Mesodermal cell (in vitro differentiated cells): ENCODE results near the gene GSTT2.
"Not testable (repeated sequence)": the region's sequence is repeated elsewhere in the genome, so short reads cannot be mapped to it uniquely, and the experiment has no call there.

ENCODE experiments used
- H3K27ac ChIP-seq: 2 replicates; pipeline ENCODE4 v1.7.0; 2013; ENCODE audit warnings: mild to moderate bottlenecking, low read depth, low read length, moderate library complexity; ENCODE audit not compliant: severe bottlenecking
- H3K36me3 ChIP-seq: 2 replicates; pipeline ENCODE4 v1.7.1; 2013; ENCODE audit warnings: mild to moderate bottlenecking, low read length, moderate library complexity; ENCODE audit not compliant: control insufficient read depth, insufficient read depth
- H3K4me1 ChIP-seq: one replicate; pipeline ENCODE4 v1.7.1; 2013; ENCODE audit warnings: mild to moderate bottlenecking, low read length; ENCODE audit not compliant: insufficient read depth, control insufficient read depth, poor library complexity, severe bottlenecking
- H3K4me3 ChIP-seq: 2 replicates; pipeline ENCODE4 v1.7.0; 2013; ENCODE audit warnings: low read length, control low read depth, mild to moderate bottlenecking; ENCODE audit not compliant: insufficient read depth, poor library complexity, severe bottlenecking; ENCODE audit errors: extremely low read depth
- H3K9me3 ChIP-seq: 2 replicates; pipeline ENCODE4 v1.7.1; 2013; ENCODE audit warnings: mild to moderate bottlenecking, low read length, moderate library complexity; ENCODE audit not compliant: control insufficient read depth
- WGBS, 2 experiments: methylation state at CpG; one replicate each; pipeline ENCODE4 v1.1.5; 2013; ENCODE audit warnings: missing lambda C conversion rate in 2 of 2; ENCODE audit not compliant: insufficient coverage in 2 of 2; 5-methylcytosine and 5-hydroxymethylcytosine counted together

GSTT2 gene

DNA sequence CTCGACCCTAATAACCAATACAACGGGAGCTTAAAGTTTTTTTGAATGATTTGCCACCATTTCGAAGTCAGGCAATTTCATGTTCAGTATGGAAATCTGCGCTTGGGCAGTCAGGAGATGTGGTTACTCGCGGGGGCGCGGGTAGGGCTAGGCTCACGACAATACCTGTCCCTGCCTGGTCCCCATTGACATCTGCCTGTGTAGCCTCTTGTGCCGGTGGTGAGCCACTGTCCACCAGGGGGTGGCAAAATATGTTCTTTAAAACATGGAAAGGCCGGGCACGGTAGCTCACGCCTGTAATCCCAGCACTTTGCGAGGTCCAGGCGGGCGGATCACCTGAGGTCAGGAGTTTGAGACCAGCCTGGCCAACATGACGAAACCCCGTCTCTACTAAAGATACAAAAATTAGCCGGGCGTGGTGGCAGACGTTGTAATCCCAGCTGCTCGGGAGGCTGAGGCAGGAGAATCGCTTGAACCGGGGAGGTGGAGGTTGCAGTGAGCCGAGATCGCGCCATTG lies 5.0 kb upstream of the GSTT2 start:
- H3K27ac ChIP-seq = not testable (repeated sequence)
- WGBS, 2 experiments = 29% methylated on average over 5 of the region's 27 CpGs; no CpG with 5 or more reads in 1 of the 2 experiments

DNA sequence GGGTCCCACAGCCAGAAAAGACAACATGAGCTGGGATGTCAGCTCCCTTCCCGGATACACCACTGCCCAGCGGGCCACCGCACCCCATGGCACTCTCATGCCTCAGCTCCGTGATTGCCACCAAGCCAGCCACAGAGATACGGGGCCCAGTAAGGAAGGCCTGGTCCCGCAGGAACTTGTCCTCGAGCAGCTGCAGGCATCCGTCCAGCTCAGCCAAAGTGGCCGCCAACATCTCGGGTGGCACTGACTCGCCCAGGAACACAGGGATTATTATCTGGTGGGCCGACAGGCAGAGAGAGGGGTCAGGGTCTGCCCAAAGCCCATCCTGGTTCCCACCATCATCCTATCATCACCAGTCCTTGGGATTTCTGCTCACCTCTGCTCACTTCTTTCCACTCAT lies 2.6 kb upstream of the GSTT2 start:
- not testable (repeated sequence) for H3K4me3 ChIP-seq, H3K9me3 ChIP-seq
- 96% methylated on average over 4 of the region's 12 CpGs; no CpG with 5 or more reads in 1 of the 2 experiments for WGBS, 2 experiments

More for the DNA sequence above, 5.0 kb upstream of the GSTT2 start:
- not testable (repeated sequence) for H3K4me1 ChIP-seq, H3K9me3 ChIP-seq, H3K4me3 ChIP-seq
- peaks cover 22% of the 10 kb centered on the region for H3K36me3 ChIP-seq

DNA sequence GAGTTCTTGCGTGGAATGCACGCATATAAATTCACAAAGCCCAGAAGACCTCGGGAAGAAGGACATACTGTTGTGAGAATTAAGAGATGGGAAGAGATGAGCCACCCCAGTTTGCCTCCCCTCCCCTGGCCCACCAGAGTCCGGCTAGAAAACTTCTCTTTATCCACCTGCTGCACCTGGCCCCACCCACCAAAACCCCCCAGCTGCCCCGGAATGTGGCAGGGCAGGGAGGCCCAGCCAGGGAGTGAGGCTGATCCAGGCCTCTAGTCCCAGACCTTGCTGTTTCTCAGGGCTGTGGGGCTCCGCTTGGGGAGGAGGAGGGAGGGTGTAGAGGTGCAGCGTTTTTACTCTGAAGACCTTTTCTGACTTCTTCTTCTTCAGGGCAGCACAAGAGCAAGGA lies 633 bp downstream of the GSTT2 start:
- not testable (repeated sequence) for H3K27ac ChIP-seq, H3K9me3 ChIP-seq, H3K36me3 ChIP-seq, H3K4me3 ChIP-seq, H3K4me1 ChIP-seq
- no CpG with 5 or more reads among the region's 7 CpGs for WGBS, 2 experiments

More for the DNA sequence above, 2.6 kb upstream of the GSTT2 start:
- not testable (repeated sequence) for H3K36me3 ChIP-seq, H3K4me1 ChIP-seq, H3K27ac ChIP-seq

DNA sequence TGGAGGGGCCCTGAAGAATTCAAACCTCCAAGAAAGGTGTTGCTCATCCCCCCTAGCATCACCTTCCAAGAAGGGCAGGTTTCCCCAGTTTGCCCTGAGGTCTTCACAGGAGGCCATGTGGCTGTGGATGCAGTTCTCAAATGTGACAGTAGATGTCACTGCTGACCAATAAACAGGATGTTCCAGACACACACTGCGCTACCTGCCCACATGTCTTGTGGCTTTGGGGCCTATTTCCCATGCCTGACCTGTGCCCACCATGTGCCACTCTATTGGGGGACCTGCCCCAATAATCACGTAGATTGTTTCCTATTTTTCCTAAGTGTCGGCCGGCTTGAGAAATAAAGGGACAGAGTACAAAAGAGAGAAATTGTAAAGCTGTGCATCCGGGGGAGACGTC lies 4.5 kb downstream of the GSTT2 start:
- WGBS, 2 experiments = 33% methylated on average over 1 of the region's 6 CpGs; no CpG with 5 or more reads in 1 of the 2 experiments

DNA sequence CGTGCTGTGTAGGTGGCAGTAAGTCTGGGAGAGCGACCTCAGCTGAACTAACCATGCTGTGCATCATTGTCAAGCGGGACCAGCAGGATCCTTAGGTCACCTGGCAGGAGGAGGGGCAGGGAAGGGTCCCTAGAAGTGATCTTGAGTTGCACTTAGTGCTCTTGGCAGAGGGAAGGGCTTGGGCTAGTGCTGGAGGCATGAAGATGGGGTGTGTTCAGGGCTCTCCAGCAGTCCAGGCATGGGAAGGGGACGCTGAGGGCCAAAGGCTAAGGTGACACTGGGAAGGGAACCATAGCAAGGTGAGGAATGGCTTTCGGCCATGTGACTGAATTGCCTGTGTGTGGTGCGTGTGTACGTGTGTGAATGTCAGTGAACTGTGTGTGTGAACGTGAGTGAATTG lies 6.2 kb downstream of the GSTT2 start:
- H3K4me3 ChIP-seq, H3K36me3 ChIP-seq, H3K9me3 ChIP-seq, H3K4me1 ChIP-seq, H3K27ac ChIP-seq: not testable (repeated sequence)
- WGBS, 2 experiments = 77 to 90% methylated on average over 3 to 7 of the region's 8 CpGs

More for the DNA sequence above, 4.5 kb downstream of the GSTT2 start:
- Histone ChIP-seq H3K9me3 (no peaks in the 10 kb centered on the region), H3K36me3 (no peaks in the 10 kb centered on the region), H3K27ac (no peak overlapping the region), H3K4me1 (no peaks in the 10 kb centered on the region), H3K4me3 (no peak overlapping the region)

DNA sequence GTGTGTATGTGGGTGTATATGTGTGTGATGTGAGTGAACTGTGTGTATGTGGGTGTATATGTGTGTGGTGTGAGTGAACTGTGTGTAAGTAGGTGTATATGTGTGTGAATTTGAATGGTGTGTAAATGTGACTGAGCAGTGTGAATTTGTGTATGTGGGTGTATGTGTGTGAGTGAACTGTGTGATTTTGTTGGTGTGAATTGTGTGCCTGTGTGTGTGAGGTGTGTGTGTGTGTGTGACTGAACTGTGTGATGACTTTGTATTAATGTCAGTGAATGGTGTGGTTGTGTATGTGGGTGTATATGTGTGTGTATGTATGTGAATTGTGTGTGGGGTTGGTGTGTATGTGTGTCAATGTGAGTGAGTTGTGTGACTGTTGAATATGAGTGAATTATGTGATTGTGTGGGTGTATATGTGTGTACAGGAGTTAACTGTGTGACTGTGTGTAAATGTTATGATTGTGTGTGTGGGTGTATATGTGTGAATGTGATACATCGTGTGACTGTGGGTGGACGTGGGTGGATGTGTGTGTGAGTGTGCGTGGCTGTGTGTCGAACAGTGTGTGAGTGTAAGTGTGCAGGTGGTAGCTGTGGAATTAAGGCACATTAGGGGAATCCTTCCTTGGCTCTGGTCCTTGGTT lies 6.7 kb downstream of the GSTT2 start:
- H3K27ac ChIP-seq, H3K36me3 ChIP-seq, H3K4me3 ChIP-seq, H3K9me3 ChIP-seq, H3K4me1 ChIP-seq: not testable (repeated sequence)
- WGBS, 2 experiments = no CpG with 5 or more reads among the region's 4 CpGs

DNA sequence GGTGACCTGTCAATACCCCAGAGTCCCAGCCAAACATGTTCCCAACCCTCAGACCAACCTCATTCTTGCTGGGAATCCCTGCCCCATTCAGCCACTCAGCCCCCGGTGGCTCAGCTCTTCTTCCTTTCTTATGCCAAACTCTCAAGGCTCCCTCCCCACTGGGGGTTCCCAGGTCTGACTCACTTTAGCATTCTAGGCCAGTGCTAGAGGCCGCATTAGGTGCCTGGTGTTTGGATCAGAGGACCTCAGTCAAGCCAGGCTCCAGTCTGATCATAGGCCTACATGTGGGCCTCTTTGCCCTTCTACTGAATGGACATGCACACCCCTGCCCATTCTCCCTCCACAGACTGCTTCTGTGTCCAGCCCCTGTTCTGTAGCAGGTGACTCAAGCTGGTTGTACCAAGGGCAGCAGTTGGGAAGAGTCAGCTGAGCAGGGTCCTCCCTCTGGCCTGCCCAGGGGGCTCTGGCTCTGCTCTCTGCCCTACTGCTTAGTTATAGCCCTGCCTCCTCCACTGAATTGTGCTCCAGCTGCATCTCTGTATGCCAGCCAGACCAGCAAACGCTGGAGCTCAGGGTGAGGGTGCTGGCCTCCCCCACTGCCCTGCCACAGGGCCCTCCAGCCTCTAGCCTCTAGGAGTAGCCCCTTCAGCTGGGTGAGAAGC lies 9.8 kb downstream of the GSTT2 start:
- H3K9me3 ChIP-seq, H3K27ac ChIP-seq, H3K36me3 ChIP-seq, H3K4me3 ChIP-seq, H3K4me1 ChIP-seq: not testable (repeated sequence)
- 57 to 80% methylated on average over 1 of the region's 3 CpGs for WGBS, 2 experiments

DNA sequence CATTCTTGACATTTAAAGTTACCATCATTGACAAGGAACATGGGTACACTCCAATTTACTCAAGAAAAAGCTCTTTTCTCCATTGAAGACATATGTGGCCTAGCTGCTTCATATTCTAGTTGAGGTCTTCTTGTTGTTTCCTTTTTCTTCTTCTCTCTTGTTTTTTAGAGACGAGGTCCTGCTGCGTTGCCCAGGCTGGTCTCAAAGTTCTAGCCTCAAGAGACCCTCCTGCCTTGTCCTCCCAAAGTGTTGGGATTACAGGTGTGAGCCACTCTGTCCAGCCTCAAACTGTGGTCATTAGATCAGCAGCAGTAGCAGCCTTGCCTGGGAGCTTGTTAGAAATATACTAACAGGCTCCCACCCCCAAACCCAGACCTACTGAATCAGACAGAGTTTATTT lies 13.1 kb downstream of the GSTT2 start:
- H3K4me1 ChIP-seq, H3K27ac ChIP-seq, H3K9me3 ChIP-seq, H3K4me3 ChIP-seq, H3K36me3 ChIP-seq: not testable (repeated sequence)
- WGBS, 2 experiments = no CpG with 5 or more reads among the region's 2 CpGs

DNA sequence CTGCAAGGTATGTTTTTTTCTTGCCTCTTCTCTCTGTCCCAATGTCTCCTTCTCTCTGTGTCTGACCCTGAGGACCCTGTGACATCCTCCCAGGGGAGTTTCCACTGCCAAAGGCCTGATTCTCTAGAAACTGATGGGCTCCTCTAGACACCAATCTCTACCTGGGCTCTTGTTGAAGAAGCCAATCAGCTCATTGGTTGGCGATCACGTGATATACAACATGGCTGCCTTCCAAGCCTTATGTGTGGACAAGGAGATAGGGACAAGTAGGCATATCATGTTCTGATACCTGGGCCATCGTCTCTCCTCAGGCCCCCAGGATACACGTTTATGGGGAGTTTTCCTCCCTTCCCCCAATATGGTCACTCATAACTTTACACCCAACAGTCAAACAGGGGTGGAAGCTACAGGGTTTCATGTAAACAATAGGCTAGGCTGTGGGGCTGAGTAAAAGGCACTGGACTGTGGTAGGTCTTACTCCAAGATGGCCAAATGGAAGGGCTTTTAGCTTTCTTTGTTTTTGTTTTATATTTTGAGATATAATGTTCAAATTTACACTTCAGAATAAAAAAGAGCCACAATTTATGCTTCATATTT lies 13.7 kb downstream of the GSTT2 start:
- H3K9me3 ChIP-seq, H3K4me3 ChIP-seq, H3K27ac ChIP-seq, H3K36me3 ChIP-seq, H3K4me1 ChIP-seq: not testable (repeated sequence)
- 81% methylated on average over 3 of the region's 4 CpGs; no CpG with 5 or more reads in 1 of the 2 experiments for WGBS, 2 experiments

DNA sequence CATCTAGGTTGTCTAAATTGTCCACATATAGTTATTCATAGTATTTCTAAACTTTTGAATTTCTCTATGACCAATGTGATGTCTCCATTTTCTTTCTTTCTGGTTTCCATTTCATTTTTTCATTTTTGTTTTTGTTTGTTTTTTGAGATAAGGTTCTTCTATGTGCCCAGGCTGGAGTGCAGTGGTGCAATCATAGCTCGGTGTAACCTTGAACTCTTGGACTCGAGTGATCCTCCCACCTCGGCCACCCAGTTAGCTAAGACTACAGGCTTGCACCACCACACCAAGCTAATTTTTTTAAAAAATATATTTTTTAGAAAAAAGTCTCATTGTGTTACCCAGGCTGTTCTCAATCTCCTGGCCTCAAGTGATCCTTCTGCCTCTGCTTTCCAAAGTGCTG lies 17.2 kb downstream of the GSTT2 start:
- H3K27ac ChIP-seq = no peak overlapping the region
- 86% methylated on average over 2 of the region's 3 CpGs; no CpG with 5 or more reads in 1 of the 2 experiments for WGBS, 2 experiments

DNA sequence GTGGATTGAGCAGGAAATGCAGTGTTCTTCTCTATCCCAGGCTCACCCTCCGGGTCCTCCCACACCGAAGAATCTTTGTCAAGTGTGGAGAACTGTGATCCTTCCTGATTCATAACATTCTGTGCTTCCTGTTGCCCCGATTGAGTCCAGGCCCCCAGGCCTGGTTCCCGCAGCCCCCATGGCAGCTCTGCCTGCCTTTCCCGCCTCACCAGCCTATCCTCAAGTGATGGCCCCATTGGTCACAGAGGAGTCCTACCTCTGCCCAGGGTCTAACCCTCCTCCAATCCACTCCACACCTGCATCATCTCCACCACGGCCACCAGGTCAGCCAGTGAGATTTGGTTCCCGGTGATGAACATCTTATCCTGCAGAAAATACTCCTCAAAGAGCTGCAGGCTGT lies 19.8 kb downstream of the GSTT2 start:
- H3K36me3 ChIP-seq, H3K27ac ChIP-seq, H3K9me3 ChIP-seq, H3K4me3 ChIP-seq, H3K4me1 ChIP-seq: not testable (repeated sequence)
- 91 to 94% methylated on average over 6 to 7 of the region's 7 CpGs for WGBS, 2 experiments

More for the DNA sequence above, 17.2 kb downstream of the GSTT2 start:
- H3K4me1 ChIP-seq = peaks cover 4% of the 10 kb centered on the region
- no peaks in the 10 kb centered on the region for H3K36me3 ChIP-seq
- no peak overlapping the region for H3K4me3 ChIP-seq
- H3K9me3 ChIP-seq = no peaks in the 10 kb centered on the region
